HepG2 (cell line): Measurements from ENCODE around the gene BDNF. TPM values are rescaled to one million over a fixed set of nuclear protein-coding genes. Genes with fewer than 3 reads are reported as not detected.

Source experiments
- ATAC-seq: fragments of 200-7000 bp; cut with Tn5 transposase; 3 replicates; pipeline ENCODE4 v1.9.1; 2020; ENCODE audit warnings: mild to moderate bottlenecking, moderate library complexity
- BruUV-seq: library from RNA; stranded (reverse); fragments of 400-500 nt; replicated peaks from 2 replicates; lab custom pipeline; 2021; lab: Mats Ljungman, UMichigan
- CTCF ChIA-PET: fragments of 300-600 bp; formaldehyde crosslinking; extraction: SDS; loops from one replicate; lab custom pipeline; 2021; ENCODE audit warnings: low total read pairs, inconsistent platforms, low intra/inter-chr PET ratio; lab: Yijun Ruan, JAX
- POLR2A ChIA-PET: fragments of 350-600 bp; sonication (Branson Sonifier 250); formaldehyde crosslinking; loops from one replicate; lab custom pipeline; 2020; ENCODE audit warnings: antibody characterized with exemption, inconsistent platforms; lab: Yijun Ruan, JAX
- DNase-seq: peaks from one replicate; pipeline ENCODE4 v3.0.0-alpha.2; 2015; ENCODE audit warnings: low spot score
- FAIRE-seq: peaks from 3 replicates; lab custom pipeline; 2011; peaks lifted over from hg19 to GRCh38; lab: Jason Lieb, UNC
- H2AFZ ChIP-seq: one replicate; pipeline ENCODE4 v1.6.1; 2011; ENCODE audit warnings: low read length, inconsistent platforms
- H3K27ac ChIP-seq: fragments of 300-600 bp; 3 replicates; pipeline ENCODE4 v1.8.0; 2011; ENCODE audit warnings: mixed run types, mild to moderate bottlenecking, mixed read lengths, low read length, inconsistent platforms; ENCODE audit not compliant: insufficient read depth; ENCODE audit errors: extremely low read length
- H3K27me3 ChIP-seq, 2 experiments: fragments of 200-600 bp in 1 of 2; 2 replicates in 1 of 2; 3 replicates in 1 of 2; pipeline versions ENCODE4 v1.6.0 to v1.8.0; 2011; ENCODE audit warnings: low read length in 2 of 2, mild to moderate bottlenecking in 2 of 2, moderate library complexity in 2 of 2, inconsistent platforms in 1 of 2; ENCODE audit not compliant: insufficient read depth in 2 of 2, control insufficient read depth in 1 of 2
- H3K36me3 ChIP-seq, 2 experiments: fragments of 200-600 bp in 1 of 2; replicated peaks in 1 of 2; 2 replicates in 1 of 2; 3 replicates in 1 of 2; pipeline versions ENCODE4 v1.5.1 to v1.8.0; 2011; ENCODE audit warnings: low read length in 2 of 2, inconsistent platforms in 1 of 2; ENCODE audit not compliant: insufficient read depth in 2 of 2, control insufficient read depth in 1 of 2
- H3K4me1 ChIP-seq: 2 replicates; pipeline ENCODE4 v1.5.1; 2012; ENCODE audit warnings: low read length, inconsistent platforms; ENCODE audit not compliant: insufficient read depth
- H3K4me2 ChIP-seq: 2 replicates; pipeline ENCODE4 v1.6.0; 2011; ENCODE audit warnings: low read depth, low read length, inconsistent platforms
- H3K4me3 ChIP-seq, 3 experiments: fragments of 200-600 bp in 1 of 3; sonication (generic), shearing (Covaris generic) in 1 of 3; replicated peaks in 1 of 3; 2 replicates each; pipeline ENCODE4 v1.5.1; 2011 to 2016; ENCODE audit warnings: low read length in 3 of 3, inconsistent platforms in 2 of 3, low read depth in 2 of 3, mild to moderate bottlenecking in 2 of 3, control low read depth in 1 of 3, mixed read lengths in 1 of 3; ENCODE audit not compliant: insufficient read depth in 1 of 3
- H3K79me2 ChIP-seq: one replicate; pipeline ENCODE4 v1.6.1; 2011; ENCODE audit warnings: low read length, inconsistent platforms; ENCODE audit not compliant: insufficient read depth
- H3K9ac ChIP-seq: 2 replicates; pipeline ENCODE4 v1.6.0; 2011; ENCODE audit warnings: mild to moderate bottlenecking, low read depth, low read length, inconsistent platforms; ENCODE audit not compliant: insufficient read depth
- H3K9me3 ChIP-seq: 2 replicates; pipeline ENCODE4 v1.5.1; 2012; ENCODE audit warnings: mild to moderate bottlenecking, low read length
- H4K20me1 ChIP-seq: 2 replicates; pipeline ENCODE4 v1.6.0; 2011; ENCODE audit warnings: inconsistent platforms, mild to moderate bottlenecking, low read length, moderate library complexity; ENCODE audit not compliant: insufficient read depth
- AKAP8 ChIP-seq: sonication (generic); formaldehyde crosslinking; IDR thresholded peaks from 2 replicates; pipeline ENCODE4 v1.5.1; 2020; ENCODE audit warnings: mild to moderate bottlenecking, missing genetic modification reagents
- FOXO1 ChIP-seq: sonication (generic); formaldehyde crosslinking; IDR thresholded peaks from 2 replicates; pipeline ENCODE4 v1.4.0; 2020; ENCODE audit warnings: missing genetic modification reagents
- MTA3 ChIP-seq: sonication (generic); formaldehyde crosslinking; IDR thresholded peaks from 2 replicates; pipeline ENCODE4 v1.4.0; 2020; ENCODE audit warnings: missing genetic modification reagents
- NR3C1 ChIP-seq: sonication (generic); formaldehyde crosslinking; IDR thresholded peaks from 2 replicates; pipeline ENCODE4 v1.4.0; 2020; ENCODE audit warnings: missing genetic modification reagents
- POLR2AphosphoS2 ChIP-seq: IDR thresholded peaks from 2 replicates; pipeline ENCODE4 v1.6.1; 2011; ENCODE audit warnings: low read depth, low read length, improper control_type of control experiment
- SETDB1 ChIP-seq: sonication (generic); formaldehyde crosslinking; IDR thresholded peaks from 2 replicates; pipeline ENCODE4 v1.5.1; 2020; ENCODE audit warnings: missing genetic modification reagents, mild to moderate bottlenecking, borderline replicate concordance
- YEATS4 ChIP-seq: sonication (generic); formaldehyde crosslinking; IDR thresholded peaks from 2 replicates; pipeline ENCODE4 v1.4.0; 2020; ENCODE audit warnings: missing genetic modification reagents, borderline replicate concordance
- ZNF251 ChIP-seq: sonication (generic); formaldehyde crosslinking; IDR thresholded peaks from 2 replicates; pipeline ENCODE4 v1.9.0; 2021; ENCODE audit warnings: mild to moderate bottlenecking, missing genetic modification reagents
- ZNF33A ChIP-seq: sonication (generic); formaldehyde crosslinking; IDR thresholded peaks from 2 replicates; pipeline ENCODE4 v1.5.1; 2020; ENCODE audit warnings: missing genetic modification reagents, mild to moderate bottlenecking, moderate library complexity, borderline replicate concordance
- ZNF720 ChIP-seq: sonication (generic); formaldehyde crosslinking; IDR thresholded peaks from 2 replicates; pipeline ENCODE4 v1.4.0; 2020; ENCODE audit warnings: missing genetic modification reagents
- WGBS: methylation state at CpG from one replicate; pipeline ENCODE4 v1.1.6; 2017; ENCODE audit warnings: low lambda C conversion rate; 5-methylcytosine and 5-hydroxymethylcytosine counted together
- in situ Hi-C: cut with HindIII; loops from 2 replicates; pipeline ENCODE4 v1.10.0; 2017; ENCODE audit warnings: low pct_unique_long_range_greater_than_20kb; ENCODE audit not compliant: extremely low pct_ligation_motif_present
- intact Hi-C: fragments of 100-400 bp; cut with micrococcal nuclease; formaldehyde crosslinking; loops from one replicate; pipeline ENCODE4 v1.10.0; 2022; ENCODE audit not compliant: unreplicated experiment
- polyA plus RNA-seq, 8 experiments: library from polyadenylated mRNA; depleted of rRNA in 3 of 8; stranded (reverse) in 7 of 8; unstranded in 1 of 8; fragments of >200 nt; fragmentation: Illumina TruSeq in 4 of 8; extraction: Trizol in 4 of 8; gene quantifications; 2 replicates each; pipeline versions ENCODE4 v1.2.1 to v1.2.3, GENCODE V29; 2011 to 2016; ENCODE audit warnings: low read depth in 4 of 8, missing spikeins in 1 of 8, mixed read lengths in 1 of 8; ENCODE audit not compliant: insufficient read depth in 1 of 8
- total RNA-seq, 5 experiments: library from RNA; depleted of rRNA; stranded (reverse); fragments of >200 nt; fragmentation: Illumina TruSeq; extraction: Trizol; gene quantifications; 2 replicates each; pipeline ENCODE4 v1.2.3, GENCODE V29; 2016; ENCODE audit warnings: low read depth in 1 of 5
- TF ChIP-seq, protein P1 (sequence below): fragments of 450-650 bp; IDR thresholded peaks from 2 replicates; pipeline ENCODE4 v1.6.1; 2017; ENCODE audit warnings: mild to moderate bottlenecking
- TF ChIP-seq, protein P2 (sequence below): sonication (generic); formaldehyde crosslinking; IDR thresholded peaks from 2 replicates; pipeline ENCODE4 v1.8.0; 2022; ENCODE audit warnings: missing genetic modification reagents, low read depth, mild to moderate bottlenecking, borderline replicate concordance
- TF ChIP-seq, protein P3 (sequence below): sonication (generic); formaldehyde crosslinking; IDR thresholded peaks from 2 replicates; pipeline ENCODE4 v1.5.0; 2020; ENCODE audit warnings: missing genetic modification reagents
- TF ChIP-seq, protein P4 (sequence below): sonication (generic); formaldehyde crosslinking; IDR thresholded peaks from 2 replicates; pipeline ENCODE4 v1.4.0; 2020; ENCODE audit warnings: missing genetic modification reagents
- TF ChIP-seq, protein P5 (sequence below): sonication (generic); formaldehyde crosslinking; IDR thresholded peaks from 2 replicates; pipeline ENCODE4 v1.8.1; 2023; ENCODE audit warnings: missing genetic modification reagents, mild to moderate bottlenecking, borderline replicate concordance
- TF ChIP-seq, protein P6 (sequence below): sonication (generic); formaldehyde crosslinking; IDR thresholded peaks from 2 replicates; pipeline ENCODE4 v1.8.0; 2022; ENCODE audit warnings: mild to moderate bottlenecking, missing genetic modification reagents

Gene BDNF
- total and polyA plus RNA-seq, 2 of the 13 experiments (the other 11 are each of a cell fraction or from before 2014, with no cell fraction given): 0.02 TPM; not detected in 1

DNA sequence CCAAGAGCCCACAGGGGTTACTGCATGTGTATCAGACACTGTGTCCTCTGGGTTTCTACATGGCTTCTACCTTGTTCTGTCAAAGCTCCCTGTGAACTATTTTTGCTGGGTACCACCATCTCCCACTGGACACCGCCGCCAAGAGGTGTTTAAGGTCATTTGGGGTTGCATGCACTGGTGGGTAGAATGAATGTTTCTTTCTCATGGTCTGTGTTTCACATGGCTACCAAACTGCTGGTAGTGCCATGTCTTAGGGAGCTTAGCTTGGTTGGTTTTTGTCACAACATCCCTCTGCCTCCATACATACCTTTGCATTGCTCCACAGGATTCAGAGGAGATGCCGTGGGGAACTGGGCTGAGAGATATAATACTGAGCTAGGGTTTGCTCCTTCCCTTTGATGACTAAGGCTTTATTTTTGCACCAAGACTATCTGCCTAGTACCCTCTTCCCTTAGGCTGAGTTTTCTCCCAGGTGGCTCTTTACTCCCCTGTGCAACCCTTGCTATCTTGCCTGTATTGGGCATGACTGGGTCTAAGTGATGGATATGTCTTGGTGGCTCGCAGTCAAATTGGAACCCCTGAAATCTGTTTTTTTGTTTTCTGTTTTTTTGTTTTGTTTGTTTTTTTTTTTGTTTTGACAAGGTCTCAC, 73.2 kb downstream of the BDNF start:
- no peaks in the 10 kb centered on the region for H3K9me3 ChIP-seq
- FAIRE-seq: no peak
- no peaks in the 10 kb centered on the region for H3K36me3 ChIP-seq
- no peak overlapping the region for H3K27ac ChIP-seq
- 0% methylated on average over 4 of the region's 4 CpGs for WGBS
- ChIA-PET POLR2A (no interaction called here), CTCF (no interaction called here)
- peaks cover 7% of the 10 kb centered on the region for H3K4me1 ChIP-seq
- BruUV-seq: no TSS peak
- H4K20me1 ChIP-seq: no peaks in the 10 kb centered on the region
- intact Hi-C loops: no loop called here
- no peaks in the 10 kb centered on the region; a peak in 2 of 5 replicates for H3K27me3 ChIP-seq
- ATAC-seq: no peak
- H3K79me2 ChIP-seq: no peaks in the 10 kb centered on the region
- no peak overlapping the region for H3K9ac ChIP-seq
- in situ Hi-C loops: no loop called here
- no peak overlapping the region for H3K4me2 ChIP-seq
- no peak overlapping the region for H3K4me3 ChIP-seq
- DNase-seq: no peak
- no peak overlapping the region for H2AFZ ChIP-seq
- TF ChIP-seq NR3C1 (CRISPR knock-in tag): no peak
- TF ChIP-seq, protein P1, sequence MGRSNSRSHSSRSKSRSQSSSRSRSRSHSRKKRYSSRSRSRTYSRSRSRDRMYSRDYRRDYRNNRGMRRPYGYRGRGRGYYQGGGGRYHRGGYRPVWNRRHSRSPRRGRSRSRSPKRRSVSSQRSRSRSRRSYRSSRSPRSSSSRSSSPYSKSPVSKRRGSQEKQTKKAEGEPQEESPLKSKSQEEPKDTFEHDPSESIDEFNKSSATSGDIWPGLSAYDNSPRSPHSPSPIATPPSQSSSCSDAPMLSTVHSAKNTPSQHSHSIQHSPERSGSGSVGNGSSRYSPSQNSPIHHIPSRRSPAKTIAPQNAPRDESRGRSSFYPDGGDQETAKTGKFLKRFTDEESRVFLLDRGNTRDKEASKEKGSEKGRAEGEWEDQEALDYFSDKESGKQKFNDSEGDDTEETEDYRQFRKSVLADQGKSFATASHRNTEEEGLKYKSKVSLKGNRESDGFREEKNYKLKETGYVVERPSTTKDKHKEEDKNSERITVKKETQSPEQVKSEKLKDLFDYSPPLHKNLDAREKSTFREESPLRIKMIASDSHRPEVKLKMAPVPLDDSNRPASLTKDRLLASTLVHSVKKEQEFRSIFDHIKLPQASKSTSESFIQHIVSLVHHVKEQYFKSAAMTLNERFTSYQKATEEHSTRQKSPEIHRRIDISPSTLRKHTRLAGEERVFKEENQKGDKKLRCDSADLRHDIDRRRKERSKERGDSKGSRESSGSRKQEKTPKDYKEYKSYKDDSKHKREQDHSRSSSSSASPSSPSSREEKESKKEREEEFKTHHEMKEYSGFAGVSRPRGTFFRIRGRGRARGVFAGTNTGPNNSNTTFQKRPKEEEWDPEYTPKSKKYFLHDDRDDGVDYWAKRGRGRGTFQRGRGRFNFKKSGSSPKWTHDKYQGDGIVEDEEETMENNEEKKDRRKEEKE: no peak
- TF ChIP-seq SETDB1: no peak
- TF ChIP-seq, protein P2, sequence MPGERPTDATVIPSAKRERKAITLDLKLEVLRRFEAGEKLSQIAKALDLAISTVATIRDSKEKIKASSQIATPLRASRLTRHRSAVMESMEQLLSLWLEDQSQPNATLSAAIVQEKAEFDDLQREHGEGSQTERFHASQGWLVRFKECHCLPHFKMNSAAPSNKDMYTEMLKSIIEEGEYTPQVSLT: no peak
- TF ChIP-seq, protein P3, sequence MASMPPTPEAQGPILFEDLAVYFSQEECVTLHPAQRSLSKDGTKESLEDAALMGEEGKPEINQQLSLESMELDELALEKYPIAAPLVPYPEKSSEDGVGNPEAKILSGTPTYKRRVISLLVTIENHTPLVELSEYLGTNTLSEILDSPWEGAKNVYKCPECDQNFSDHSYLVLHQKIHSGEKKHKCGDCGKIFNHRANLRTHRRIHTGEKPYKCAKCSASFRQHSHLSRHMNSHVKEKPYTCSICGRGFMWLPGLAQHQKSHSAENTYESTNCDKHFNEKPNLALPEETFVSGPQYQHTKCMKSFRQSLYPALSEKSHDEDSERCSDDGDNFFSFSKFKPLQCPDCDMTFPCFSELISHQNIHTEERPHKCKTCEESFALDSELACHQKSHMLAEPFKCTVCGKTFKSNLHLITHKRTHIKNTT (CRISPR knock-in tag): no peak
- TF ChIP-seq, protein P4, sequence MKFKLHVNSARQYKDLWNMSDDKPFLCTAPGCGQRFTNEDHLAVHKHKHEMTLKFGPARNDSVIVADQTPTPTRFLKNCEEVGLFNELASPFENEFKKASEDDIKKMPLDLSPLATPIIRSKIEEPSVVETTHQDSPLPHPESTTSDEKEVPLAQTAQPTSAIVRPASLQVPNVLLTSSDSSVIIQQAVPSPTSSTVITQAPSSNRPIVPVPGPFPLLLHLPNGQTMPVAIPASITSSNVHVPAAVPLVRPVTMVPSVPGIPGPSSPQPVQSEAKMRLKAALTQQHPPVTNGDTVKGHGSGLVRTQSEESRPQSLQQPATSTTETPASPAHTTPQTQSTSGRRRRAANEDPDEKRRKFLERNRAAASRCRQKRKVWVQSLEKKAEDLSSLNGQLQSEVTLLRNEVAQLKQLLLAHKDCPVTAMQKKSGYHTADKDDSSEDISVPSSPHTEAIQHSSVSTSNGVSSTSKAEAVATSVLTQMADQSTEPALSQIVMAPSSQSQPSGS (CRISPR knock-in tag): no peak
- no peak for TF ChIP-seq YEATS4
- no peak for TF ChIP-seq FOXO1
- TF ChIP-seq ZNF251 (CRISPR knock-in tag): no peak
- TF ChIP-seq, protein P5, sequence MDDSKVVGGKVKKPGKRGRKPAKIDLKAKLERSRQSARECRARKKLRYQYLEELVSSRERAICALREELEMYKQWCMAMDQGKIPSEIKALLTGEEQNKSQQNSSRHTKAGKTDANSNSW: no peak
- no peak for TF ChIP-seq POLR2AphosphoS2
- TF ChIP-seq ZNF720: no peak
- TF ChIP-seq, protein P6, sequence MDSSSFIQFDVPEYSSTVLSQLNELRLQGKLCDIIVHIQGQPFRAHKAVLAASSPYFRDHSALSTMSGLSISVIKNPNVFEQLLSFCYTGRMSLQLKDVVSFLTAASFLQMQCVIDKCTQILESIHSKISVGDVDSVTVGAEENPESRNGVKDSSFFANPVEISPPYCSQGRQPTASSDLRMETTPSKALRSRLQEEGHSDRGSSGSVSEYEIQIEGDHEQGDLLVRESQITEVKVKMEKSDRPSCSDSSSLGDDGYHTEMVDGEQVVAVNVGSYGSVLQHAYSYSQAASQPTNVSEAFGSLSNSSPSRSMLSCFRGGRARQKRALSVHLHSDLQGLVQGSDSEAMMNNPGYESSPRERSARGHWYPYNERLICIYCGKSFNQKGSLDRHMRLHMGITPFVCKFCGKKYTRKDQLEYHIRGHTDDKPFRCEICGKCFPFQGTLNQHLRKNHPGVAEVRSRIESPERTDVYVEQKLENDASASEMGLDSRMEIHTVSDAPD (CRISPR knock-in tag): no peak
- no peak for TF ChIP-seq AKAP8 (CRISPR knock-in tag)
- no peak for TF ChIP-seq ZNF33A (CRISPR knock-in tag)
- TF ChIP-seq MTA3 (CRISPR knock-in tag): no peak
